AG10803 (cell line): ENCODE results near the gene ZBTB20.
A peak's percentile ranks its signal among the peaks of the same experiment; 100 is the strongest.

Source experiments
- DNase-seq: peaks from one replicate; pipeline ENCODE4 v3.0.0; 2010; ENCODE audit warnings: low read depth
- H3K4me3 ChIP-seq: 2 replicates; pipeline ENCODE4 v1.5.1; 2011; ENCODE audit warnings: mild to moderate bottlenecking, low read length, control low read depth
- TF ChIP-seq, protein P1 (sequence below): conservative IDR thresholded peaks from 2 replicates; pipeline ENCODE4 v1.5.1; 2011; ENCODE audit warnings: mild to moderate bottlenecking, low read length, control low read depth, inconsistent platforms

The ZBTB20 gene

GRCh38 chr3:114884213-114884923, 262.7 kb downstream of the ZBTB20 start:
- H3K4me3 ChIP-seq: no peak overlapping the region
- no peak for DNase-seq
- TF ChIP-seq, protein P1, sequence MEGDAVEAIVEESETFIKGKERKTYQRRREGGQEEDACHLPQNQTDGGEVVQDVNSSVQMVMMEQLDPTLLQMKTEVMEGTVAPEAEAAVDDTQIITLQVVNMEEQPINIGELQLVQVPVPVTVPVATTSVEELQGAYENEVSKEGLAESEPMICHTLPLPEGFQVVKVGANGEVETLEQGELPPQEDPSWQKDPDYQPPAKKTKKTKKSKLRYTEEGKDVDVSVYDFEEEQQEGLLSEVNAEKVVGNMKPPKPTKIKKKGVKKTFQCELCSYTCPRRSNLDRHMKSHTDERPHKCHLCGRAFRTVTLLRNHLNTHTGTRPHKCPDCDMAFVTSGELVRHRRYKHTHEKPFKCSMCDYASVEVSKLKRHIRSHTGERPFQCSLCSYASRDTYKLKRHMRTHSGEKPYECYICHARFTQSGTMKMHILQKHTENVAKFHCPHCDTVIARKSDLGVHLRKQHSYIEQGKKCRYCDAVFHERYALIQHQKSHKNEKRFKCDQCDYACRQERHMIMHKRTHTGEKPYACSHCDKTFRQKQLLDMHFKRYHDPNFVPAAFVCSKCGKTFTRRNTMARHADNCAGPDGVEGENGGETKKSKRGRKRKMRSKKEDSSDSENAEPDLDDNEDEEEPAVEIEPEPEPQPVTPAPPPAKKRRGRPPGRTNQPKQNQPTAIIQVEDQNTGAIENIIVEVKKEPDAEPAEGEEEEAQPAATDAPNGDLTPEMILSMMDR: no peak

- TF ChIP-seq, protein P1: no peak
- H3K4me3 ChIP-seq: no peak overlapping the region
- no peak for DNase-seq
Measured at GRCh38 chr3:114880078-114880477, 267.0 kb downstream of the ZBTB20 start.

DNA sequence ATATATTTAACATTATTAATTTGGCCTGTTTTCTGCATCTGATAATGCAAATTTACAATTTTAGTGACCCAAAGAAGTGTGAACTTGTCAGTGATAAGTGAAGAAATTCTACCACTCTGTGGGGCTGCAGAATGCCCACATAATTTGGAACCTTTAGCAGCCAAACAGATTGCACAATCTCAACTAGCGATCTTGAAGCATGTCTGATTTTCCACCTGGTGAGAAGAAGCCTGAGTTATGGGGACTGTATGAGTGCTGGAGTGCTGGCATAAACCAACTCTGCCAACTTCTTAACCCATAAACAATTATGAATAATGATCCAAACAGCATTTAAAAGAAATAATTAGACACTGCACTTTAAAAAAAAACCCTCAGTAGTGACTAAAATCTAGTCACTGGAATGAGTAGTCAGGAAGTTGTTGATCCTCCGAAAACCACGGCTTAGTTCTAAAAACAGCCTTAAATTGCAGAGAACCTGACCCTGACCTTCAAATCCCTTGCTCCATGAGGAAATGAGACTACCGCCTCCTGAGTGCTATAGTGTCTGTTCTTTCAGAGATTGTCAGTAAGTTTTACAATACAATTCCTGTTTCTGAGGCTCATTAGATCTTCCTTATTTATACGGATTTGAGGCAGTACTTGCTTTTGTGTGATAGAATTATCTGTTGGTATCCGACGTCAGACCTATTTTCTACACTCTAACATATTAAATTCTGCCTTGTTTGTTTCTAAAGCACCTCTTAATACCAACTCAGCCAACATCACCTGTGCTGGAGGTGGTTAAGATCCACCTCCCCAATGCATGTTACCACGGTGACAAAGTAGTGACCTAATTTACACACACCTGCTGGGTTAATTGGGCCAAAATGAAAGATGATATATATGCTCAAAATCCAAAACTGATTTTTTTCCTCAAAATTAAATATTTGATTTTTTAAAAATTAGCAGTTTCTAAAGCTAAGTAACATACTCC, 267.7 kb downstream of the ZBTB20 start:
- H3K4me3 ChIP-seq: no peak overlapping the region
- TF ChIP-seq, protein P1: no peak
- DNase-seq: peak; percentile 44

GRCh38 chr3:114878114-114878839, 268.8 kb downstream of the ZBTB20 start:
- TF ChIP-seq, protein P1: no peak
- DNase-seq: peak; percentile 8
- H3K4me3 ChIP-seq: no peak overlapping the region

DNA sequence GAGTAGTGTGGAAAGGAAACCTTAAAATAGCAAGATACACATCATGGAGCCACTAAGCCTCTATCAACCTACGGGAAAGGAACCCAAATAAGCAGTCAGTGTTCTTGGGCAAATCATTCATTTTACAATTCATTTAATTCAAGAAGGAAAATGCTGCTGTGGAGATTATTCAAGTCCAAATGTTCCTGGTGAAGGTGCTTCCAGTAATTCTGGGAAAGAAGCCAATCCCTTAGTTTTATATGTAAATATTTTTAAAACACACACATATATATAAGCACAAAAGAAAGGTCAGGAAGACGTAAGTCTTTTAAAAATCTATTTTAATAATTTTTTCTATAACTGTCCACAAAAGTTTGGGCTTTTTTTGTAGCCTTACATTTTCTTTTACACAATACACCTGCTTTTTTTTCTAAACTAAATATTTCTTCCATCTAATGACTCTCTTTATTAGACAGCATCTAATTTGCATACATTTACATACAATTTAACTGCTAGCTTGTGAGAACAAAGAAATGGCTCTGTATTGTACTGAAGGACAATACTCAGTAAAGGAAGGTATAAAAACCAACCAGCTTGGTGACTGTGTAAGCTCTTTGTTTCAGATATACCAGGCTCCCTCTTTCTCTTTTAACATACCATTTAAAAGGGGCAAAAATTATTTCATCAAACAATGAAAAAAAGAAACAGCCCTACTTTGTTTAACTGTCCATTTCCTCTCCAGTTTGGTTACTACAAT, 269.5 kb downstream of the ZBTB20 start:
- no peak overlapping the region for H3K4me3 ChIP-seq
- no peak for DNase-seq
- TF ChIP-seq, protein P1: no peak

DNA sequence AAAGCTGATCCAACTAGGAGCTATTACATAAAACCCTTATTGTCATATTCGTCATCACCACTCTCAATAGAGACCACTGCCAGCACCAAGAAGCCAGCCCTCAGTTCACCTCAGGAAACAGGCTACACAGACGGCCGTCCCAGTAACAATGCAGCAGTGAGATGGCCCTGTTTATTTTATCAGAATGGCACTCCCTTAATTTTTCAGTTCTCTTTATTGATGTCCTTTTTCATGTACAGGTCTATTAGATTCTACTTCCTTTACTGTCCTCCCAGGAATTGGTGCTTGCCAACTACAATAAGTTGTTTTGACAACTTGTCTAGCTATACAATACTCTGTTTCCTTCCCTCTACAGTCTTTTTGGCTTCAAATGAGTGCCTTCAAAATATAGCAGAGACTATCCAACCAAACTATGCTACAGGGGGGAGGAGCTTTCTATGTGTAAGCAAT, 272.5 kb downstream of the ZBTB20 start:
- TF ChIP-seq, protein P1: no peak
- no peak overlapping the region for H3K4me3 ChIP-seq
- DNase-seq: no peak
